Stimulated activated CD4-positive, alpha-beta T cell treated with anti-CD3 and anti-CD28 coated beads, Interleukin-1b, Interleukin-23, amount 100 ng/mL, for 4 hours (primary cell): ENCODE results near the gene ARID1B.

ENCODE experiments used
- DNase-seq, 2 donors: peaks; one replicate each; pipeline ENCODE4 v3.0.0-alpha.2; 2020; ENCODE audit warnings: low read depth in 2 of 2

The ARID1B gene

GRCh38 chr6:156825475-156825874 is 48.3 kb downstream of the ARID1B start:
- no peak for DNase-seq

DNA sequence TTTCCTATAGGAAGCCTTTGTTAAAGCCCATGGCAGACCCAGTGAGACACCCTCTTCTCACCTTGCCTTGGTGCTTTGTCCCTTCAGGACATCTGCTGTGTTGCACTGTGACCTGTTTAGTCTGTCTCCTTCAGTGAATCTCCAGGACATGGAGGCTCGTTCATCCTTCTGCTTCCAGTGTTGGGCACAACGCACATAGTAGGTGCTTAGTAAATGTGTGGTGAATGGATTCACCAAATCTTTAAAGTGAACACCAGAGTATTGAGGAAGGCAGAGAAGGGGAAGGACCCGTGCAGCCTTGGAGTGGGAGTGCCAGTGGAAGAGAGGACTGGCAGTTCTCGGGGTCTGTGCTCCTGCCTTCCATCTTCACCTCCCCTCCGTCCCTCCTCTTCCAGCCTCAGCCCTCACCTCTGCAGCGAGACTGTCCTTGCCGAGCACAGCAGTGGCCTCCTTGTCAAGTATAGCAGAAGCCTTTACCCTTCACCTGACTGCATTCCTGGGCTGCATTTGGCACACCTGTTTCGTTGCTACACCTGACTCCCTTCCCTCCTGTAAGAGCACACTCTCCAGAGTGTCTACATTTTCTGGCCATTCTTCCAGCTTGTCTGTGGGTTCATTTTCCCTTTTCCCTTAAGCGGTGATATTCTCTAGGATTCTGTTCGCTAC is 49.2 kb downstream of the ARID1B start:
- DNase-seq = no peak

DNA sequence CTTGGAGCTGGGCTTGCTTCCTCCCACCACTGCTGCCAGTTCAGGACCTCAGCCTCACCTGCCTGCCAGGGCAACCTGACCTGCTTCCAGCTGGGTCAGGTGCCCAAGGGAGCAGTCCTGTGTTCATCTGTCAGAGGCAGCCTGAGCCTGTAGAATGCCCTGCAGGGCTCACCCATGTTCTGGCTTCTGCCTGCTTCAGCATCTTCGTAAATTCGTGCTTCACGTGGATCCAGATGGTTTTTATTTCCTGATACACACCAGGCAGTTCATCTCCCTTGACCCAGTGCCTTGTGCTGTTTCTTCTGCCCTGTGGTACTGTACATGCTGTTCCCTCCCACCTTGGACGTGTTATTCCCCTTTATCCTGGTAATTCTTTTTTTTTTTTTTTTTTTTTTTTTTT is 50.2 kb downstream of the ARID1B start:
- no peak for DNase-seq

DNA sequence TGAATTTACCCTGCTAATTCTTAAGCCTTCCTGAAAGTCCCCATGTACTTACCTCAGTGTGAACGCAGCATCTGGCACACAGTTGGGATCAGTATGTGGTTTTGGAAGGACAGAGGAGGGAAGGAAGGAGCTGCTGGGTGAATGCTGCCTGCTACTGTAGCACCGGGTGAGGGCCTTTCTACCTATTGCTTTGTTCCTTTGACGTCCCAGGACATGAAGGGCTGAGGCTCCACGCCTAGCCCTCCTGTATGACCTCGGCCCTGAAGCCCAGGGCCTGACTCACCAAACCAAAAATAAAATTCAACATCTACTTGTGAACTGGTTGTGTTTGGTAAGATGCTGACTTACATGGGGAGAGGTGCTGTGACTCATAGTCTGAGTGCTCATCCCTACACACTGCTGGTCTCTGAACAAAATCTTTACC is 51.1 kb downstream of the ARID1B start:
- DNase-seq = no peak

DNA sequence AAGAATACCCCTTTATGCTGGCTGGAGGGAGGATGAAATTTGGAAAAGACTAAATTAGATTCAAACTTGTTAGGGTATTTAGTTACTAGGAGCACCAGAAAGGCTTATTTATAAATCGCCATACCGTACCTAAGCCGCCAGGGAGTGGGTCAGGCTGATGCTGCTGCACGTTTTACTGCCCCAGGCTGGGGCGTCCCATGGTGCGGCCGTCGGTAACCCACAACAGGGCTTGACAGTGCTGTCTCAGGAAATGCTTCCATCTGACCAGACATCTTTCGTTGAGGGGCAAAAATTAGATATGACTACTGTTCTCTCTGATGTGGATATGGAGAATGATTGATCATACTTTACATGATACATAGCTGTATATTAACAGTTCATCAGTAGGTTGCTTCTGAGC is 52.9 kb downstream of the ARID1B start:
- DNase-seq = no peak

GRCh38 chr6:156832231-156832647 is 55.1 kb downstream of the ARID1B start:
- no peak for DNase-seq

- DNase-seq = no peak
Observed at GRCh38 chr6:156832669-156833068, 55.5 kb downstream of the ARID1B start.

GRCh38 chr6:156833755-156834154 is 56.6 kb downstream of the ARID1B start:
- no peak for DNase-seq

- DNase-seq = no peak
Observed at GRCh38 chr6:156839129-156839528, 62.0 kb downstream of the ARID1B start.

DNA sequence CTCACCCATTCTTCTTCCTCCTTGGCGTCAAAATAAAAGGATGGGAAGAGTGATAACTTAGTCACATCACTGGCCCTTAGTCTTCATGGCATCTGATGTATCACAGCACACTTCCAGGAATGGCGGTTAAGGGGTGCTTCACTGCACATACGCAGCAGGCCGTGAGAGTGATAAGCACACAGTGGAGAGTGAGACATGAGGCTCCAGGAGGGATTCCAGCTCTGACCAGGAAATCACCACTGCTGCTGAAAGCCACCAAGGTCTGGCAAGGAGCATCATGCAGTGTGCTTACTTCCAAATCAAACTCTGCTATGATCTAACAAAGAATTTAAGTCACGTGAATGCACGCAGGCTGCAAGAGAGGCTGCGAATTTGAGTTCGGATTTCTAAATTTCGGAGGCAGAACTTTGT is 62.4 kb downstream of the ARID1B start:
- no peak for DNase-seq

DNA sequence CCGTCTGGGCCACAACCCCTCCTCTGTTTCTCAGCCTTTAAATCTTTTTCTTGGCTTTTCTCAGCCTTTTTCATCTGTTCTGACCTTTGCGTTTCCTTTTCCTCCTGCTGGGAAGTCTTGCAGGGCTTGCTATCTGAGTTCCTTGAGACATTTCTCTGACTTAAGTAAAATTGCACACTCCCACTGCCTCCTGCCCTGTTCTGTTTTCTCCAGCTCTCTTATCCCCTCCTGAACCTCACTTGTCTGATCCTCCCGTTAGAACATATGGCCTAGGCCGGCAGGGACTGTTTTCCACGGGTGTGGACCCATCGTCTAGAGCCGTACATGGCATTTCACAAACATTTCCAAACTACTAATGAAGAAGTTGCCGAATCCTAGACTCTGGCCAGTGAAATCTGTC is 63.0 kb downstream of the ARID1B start:
- no peak for DNase-seq

GRCh38 chr6:156840606-156841005 is 63.4 kb downstream of the ARID1B start:
- no peak for DNase-seq

DNA sequence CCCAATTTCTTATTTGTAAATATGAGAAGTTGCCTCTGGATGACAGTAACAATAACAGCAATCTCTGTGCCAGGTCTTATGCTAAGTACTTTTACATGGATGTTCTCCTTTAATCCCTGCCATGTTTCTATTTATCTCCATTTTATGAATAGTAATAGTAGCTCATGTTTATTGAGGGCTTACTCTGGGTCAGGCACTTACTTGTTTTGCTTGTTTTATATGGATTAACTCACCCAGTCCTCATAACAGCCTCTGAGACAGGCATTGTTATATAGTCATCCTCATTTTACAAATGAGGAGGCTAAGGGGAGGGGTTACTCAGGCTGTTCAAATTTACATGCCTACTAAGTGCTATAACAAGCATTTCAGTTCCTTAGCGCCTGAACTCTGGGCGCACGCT is 64.3 kb downstream of the ARID1B start:
- no peak for DNase-seq

DNA sequence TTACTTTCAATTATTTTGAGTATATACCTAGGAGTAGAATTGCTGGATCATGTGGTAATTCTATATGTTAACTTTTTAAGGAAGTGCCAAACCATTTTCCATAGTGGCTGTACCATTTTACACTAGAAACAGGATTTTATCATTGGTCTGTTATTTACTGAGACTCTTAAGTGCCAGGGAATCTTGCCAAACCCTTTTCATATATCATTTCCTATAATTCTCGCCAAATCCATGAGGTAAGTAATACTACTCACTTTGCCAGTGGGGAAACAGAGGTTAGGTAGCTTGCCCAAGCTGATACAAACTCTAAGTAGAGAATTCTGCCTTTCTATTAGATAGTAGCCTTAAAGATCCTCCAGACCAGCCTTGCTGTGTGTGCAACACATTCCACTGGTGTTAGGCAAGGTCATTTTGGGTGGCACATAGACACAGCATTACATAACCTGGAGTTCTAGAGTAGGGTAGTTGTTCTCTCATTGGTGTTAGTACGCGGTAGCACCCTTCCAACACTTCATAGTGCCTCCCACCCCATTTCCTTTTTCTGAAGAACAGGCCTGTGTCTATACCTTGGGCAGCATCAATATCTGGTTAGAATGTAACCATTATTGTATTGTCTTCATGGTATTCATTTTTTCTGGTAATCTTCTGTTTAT is 65.5 kb downstream of the ARID1B start:
- DNase-seq = no peak

- DNase-seq = no peak
Observed at GRCh38 chr6:156844089-156844488, 66.9 kb downstream of the ARID1B start.

DNA sequence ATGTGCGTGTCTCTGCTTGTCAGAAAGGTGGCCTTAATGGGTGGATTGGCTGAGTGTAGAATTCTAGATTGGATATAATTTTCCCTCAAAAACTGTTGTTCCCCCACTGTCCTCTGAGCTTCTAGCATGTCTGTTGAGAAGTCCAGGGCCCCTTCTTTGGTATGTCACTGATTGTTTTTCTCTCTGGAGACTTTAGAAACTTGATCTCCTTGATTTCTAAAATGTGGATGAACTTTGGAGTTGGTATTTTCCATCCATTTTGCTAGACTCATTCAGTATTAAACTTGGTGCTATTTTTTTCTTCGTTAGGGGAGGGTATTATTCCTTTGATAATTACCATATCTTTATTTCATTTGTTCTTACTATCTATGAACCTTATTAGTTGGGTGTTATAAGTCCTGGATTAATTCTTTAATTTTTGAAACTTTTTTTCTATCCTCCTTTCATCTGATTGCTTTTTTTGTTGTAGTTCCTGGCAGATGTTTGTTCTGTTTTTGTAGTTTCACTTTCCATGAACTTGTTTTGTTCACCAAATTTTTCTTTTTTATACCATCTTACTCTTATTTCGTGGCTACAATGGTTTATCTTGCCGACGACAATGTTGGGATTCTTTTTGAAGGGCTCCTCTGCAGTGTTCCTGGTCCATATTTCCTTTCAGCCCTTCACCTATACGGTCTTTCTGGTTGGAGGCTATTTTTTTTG is 68.4 kb downstream of the ARID1B start:
- DNase-seq = no peak

GRCh38 chr6:156846845-156847599 is 69.8 kb downstream of the ARID1B start:
- no peak for DNase-seq

- no peak for DNase-seq
Observed at GRCh38 chr6:156848123-156848522, 70.9 kb downstream of the ARID1B start.

GRCh38 chr6:156848533-156848932 is 71.4 kb downstream of the ARID1B start:
- no peak for DNase-seq

- no peak for DNase-seq
Observed at GRCh38 chr6:156849806-156850205, 72.6 kb downstream of the ARID1B start.

GRCh38 chr6:156850353-156850752 is 73.2 kb downstream of the ARID1B start:
- DNase-seq = no peak

GRCh38 chr6:156851454-156851921 is 74.3 kb downstream of the ARID1B start:
- no peak for DNase-seq
